MCF 10A (cell line): ENCODE measurements around the gene RPS21. TPM values are rescaled to one million over a fixed set of nuclear protein-coding genes. Genes with fewer than 3 reads are reported as not detected.

Experiments
- BruUV-seq: library from RNA; stranded (reverse); fragments of 400-500 nt; replicated peaks from 2 replicates; lab custom pipeline; 2021; lab: Mats Ljungman, UMichigan
- CTCF ChIA-PET: fragments of 300-600 bp; sonication (Branson Sonifier 250); formaldehyde crosslinking; extraction: SDS; loops from one replicate; lab custom pipeline; 2021; ENCODE audit warnings: antibody characterized with exemption, inconsistent platforms; lab: Yijun Ruan, JAX
- POLR2A ChIA-PET: fragments of 300-600, 350-650 bp; sonication (Branson Sonifier 250); formaldehyde crosslinking; extraction: SDS; loops from one replicate; lab custom pipeline; 2020; ENCODE audit warnings: antibody characterized with exemption, inconsistent platforms; lab: Yijun Ruan, JAX
- DNase-seq: peaks from one replicate; pipeline ENCODE4 v3.0.0-alpha.2; 2018; ENCODE audit not compliant: unreplicated experiment
- H3K27ac Mint-ChIP-seq: one replicate; pipeline ENCODE4 v1.8.0; 2022; ENCODE audit warnings: mild to moderate bottlenecking, low read depth, mixed read lengths; ENCODE audit not compliant: unreplicated experiment
- H3K27me3 Mint-ChIP-seq: one replicate; pipeline ENCODE4 v1.8.0; 2022; ENCODE audit warnings: mixed read lengths; ENCODE audit not compliant: insufficient read depth, unreplicated experiment
- H3K36me3 Mint-ChIP-seq: one replicate; pipeline ENCODE4 v1.8.0; 2022; ENCODE audit warnings: mild to moderate bottlenecking, moderate library complexity, mixed read lengths; ENCODE audit not compliant: insufficient read depth, unreplicated experiment
- H3K4me1 Mint-ChIP-seq: one replicate; pipeline ENCODE4 v1.8.0; 2022; ENCODE audit warnings: mixed read lengths; ENCODE audit not compliant: insufficient read depth, unreplicated experiment
- H3K4me3 Mint-ChIP-seq: one replicate; pipeline ENCODE4 v1.8.0; 2022; ENCODE audit warnings: mild to moderate bottlenecking, moderate library complexity, mixed read lengths; ENCODE audit not compliant: unreplicated experiment
- H3K9me3 Mint-ChIP-seq: one replicate; pipeline ENCODE4 v1.8.0; 2022; ENCODE audit warnings: mixed read lengths; ENCODE audit not compliant: unreplicated experiment
- CTCF ChIP-seq: fragments of 200-600 bp; IDR thresholded peaks from one replicate; pipeline ENCODE4 v1.8.0; 2022; ENCODE audit warnings: antibody characterized with exemption, mild to moderate bottlenecking; ENCODE audit not compliant: unreplicated experiment
- intact Hi-C: fragments of 100-400 bp; cut with micrococcal nuclease; formaldehyde crosslinking; loops from 2 replicates; pipeline ENCODE4 v1.14.1; 2022
- total RNA-seq: library from RNA; stranded (reverse); gene quantifications from 2 replicates; pipeline ENCODE4 v1.2.3, GENCODE V29; 2022

RPS21 gene
- total RNA-seq, 1 experiment from 2014 or later, result 2,055 TPM

GRCh38 chr20:62374331-62375152 is 12.4 kb upstream of the RPS21 start:
- intact Hi-C loops, result no loop called here
- H3K36me3 Mint-ChIP-seq, result peaks cover 13% of the 10 kb centered on the region
- no peaks in the 10 kb centered on the region for H3K9me3 Mint-ChIP-seq
- POLR2A ChIA-PET, result interaction anchor here (0.7 to 10.4 kb wide), 12 partner anchors 8 to 87 kb away, joined by 3 to 307 read pairs (median 4); partner anchors contain the start of genes LAMA5 and RPS21
- H3K4me3 Mint-ChIP-seq, result no peak overlapping the region
- CTCF ChIA-PET, result interaction anchor here (0.7 to 5.0 kb wide), 7 partner anchors 8 to 117 kb away, joined by 3 to 87 read pairs (median 6); partner anchors contain the start of genes LAMA5 and RPS21
- H3K27ac Mint-ChIP-seq, result no peak overlapping the region
- TF ChIP-seq CTCF, result no peak
- peaks cover 17% of the 10 kb centered on the region for H3K4me1 Mint-ChIP-seq
- BruUV-seq, result no TSS peak
- DNase-seq, result no peak
- no peaks in the 10 kb centered on the region for H3K27me3 Mint-ChIP-seq

- DNase-seq, result peak; percentile 52
- Mint-ChIP-seq H3K27ac (no peak overlapping the region), H3K27me3 (no peaks in the 10 kb centered on the region), H3K9me3 (no peaks in the 10 kb centered on the region), H3K4me1 (peaks cover 11% of the 10 kb centered on the region), H3K4me3 (no peak overlapping the region), H3K36me3 (peaks cover 21% of the 10 kb centered on the region)
- ChIA-PET CTCF (interaction anchor here (0.6 to 5.0 kb wide), 10 partner anchors 10 to 366 kb away, joined by 3 to 87 read pairs (median 6); partner anchors contain the start of genes LAMA5 and RPS21), POLR2A (interaction anchor here (1.1 to 10.4 kb wide), 11 partner anchors 10 to 73 kb away, joined by 3 to 307 read pairs (median 12); partner anchors contain the start of genes LAMA5 and RPS21)
- intact Hi-C loops, result no loop called here
- TF ChIP-seq CTCF, result no peak
- BruUV-seq, result no TSS peak
Measured at GRCh38 chr20:62376112-62377063, 10.5 kb upstream of the RPS21 start.

GRCh38 chr20:62377064-62377461 is 9.8 kb upstream of the RPS21 start:
- ChIA-PET CTCF (interaction anchor here (1.0 to 5.0 kb wide), 5 partner anchors 11 to 76 kb away, joined by 4 to 87 read pairs (median 8); partner anchors contain the start of gene LAMA5), POLR2A (interaction anchor here (1.2 to 10.4 kb wide), 8 partner anchors 10 to 73 kb away, joined by 5 to 307 read pairs (median 18); partner anchors contain the start of genes LAMA5 and RPS21)
- DNase-seq, result no peak
- peaks cover 6% of the 10 kb centered on the region for H3K9me3 Mint-ChIP-seq
- no peaks in the 10 kb centered on the region for H3K27me3 Mint-ChIP-seq
- H3K36me3 Mint-ChIP-seq, result peaks cover 22% of the 10 kb centered on the region
- no peak for TF ChIP-seq CTCF
- H3K4me3 Mint-ChIP-seq, result peak overlapping the region; percentile 10
- peaks cover 16% of the 10 kb centered on the region for H3K4me1 Mint-ChIP-seq
- no TSS peak for BruUV-seq
- no peak overlapping the region for H3K27ac Mint-ChIP-seq
- intact Hi-C loops, result no loop called here
